Stimulated activated CD4-positive, alpha-beta T cell treated with anti-CD3 and anti-CD28 coated beads, TNF-alpha, amount 100 ng/mL, for 24 hours (primary cell): ENCODE results near the gene NPTX1.

ENCODE experiments used
- DNase-seq, 3 experiments: peaks; one replicate each; pipeline ENCODE4 v3.0.0-alpha.2; 2020; ENCODE audit warnings: low read depth in 3 of 3

NPTX1 gene

GRCh38 chr17:80459234-80459633, 17.2 kb downstream of the NPTX1 start:
- no peak for DNase-seq

- DNase-seq, result no peak
Measured at GRCh38 chr17:80458016-80458415, 18.4 kb downstream of the NPTX1 start.

GRCh38 chr17:80457236-80457856, 19.1 kb downstream of the NPTX1 start:
- DNase-seq, result no peak

GRCh38 chr17:80456465-80457235, 19.8 kb downstream of the NPTX1 start:
- no peak for DNase-seq

GRCh38 chr17:80455784-80456183, 20.6 kb downstream of the NPTX1 start:
- no peak for DNase-seq

GRCh38 chr17:80455336-80455710, 21.1 kb downstream of the NPTX1 start:
- DNase-seq, result no peak

- peak; percentile 89 to 95 (median 90) for DNase-seq
Measured at GRCh38 chr17:80454557-80455335, 21.7 kb downstream of the NPTX1 start.

GRCh38 chr17:80453998-80454556, 22.3 kb downstream of the NPTX1 start:
- no peak for DNase-seq

GRCh38 chr17:80453126-80453997, 23.0 kb downstream of the NPTX1 start:
- no peak for DNase-seq

- DNase-seq, result no peak
Measured at GRCh38 chr17:80452173-80452915, 24.1 kb downstream of the NPTX1 start.

GRCh38 chr17:80451104-80451775, 25.2 kb downstream of the NPTX1 start:
- no peak for DNase-seq

GRCh38 chr17:80449930-80450576, 26.4 kb downstream of the NPTX1 start:
- no peak for DNase-seq

GRCh38 chr17:80449194-80449929, 27.0 kb downstream of the NPTX1 start:
- DNase-seq, result no peak

- DNase-seq, result no peak
Measured at GRCh38 chr17:80447790-80448189, 28.6 kb downstream of the NPTX1 start.

- DNase-seq, result no peak
Measured at GRCh38 chr17:80446645-80447405, 29.6 kb downstream of the NPTX1 start.

GRCh38 chr17:80445726-80446110, 30.7 kb downstream of the NPTX1 start:
- DNase-seq, result no peak

GRCh38 chr17:80445007-80445725, 31.2 kb downstream of the NPTX1 start:
- DNase-seq, result no peak

GRCh38 chr17:80444644-80444979, 31.8 kb downstream of the NPTX1 start:
- DNase-seq, result no peak
